Astrocyte (in vitro differentiated cells and primary cell): ENCODE data around the gene F12.

Experiments used
- CTCF ChIP-seq: IDR thresholded peaks from 2 replicates; pipeline ENCODE4 v1.5.1; 2011; ENCODE audit warnings: low read depth, mild to moderate bottlenecking, inconsistent platforms, low read length, moderate library complexity; ENCODE audit not compliant: insufficient read depth
- EZH2 ChIP-seq: IDR thresholded peaks from 2 replicates; pipeline ENCODE4 v1.6.1; 2012; ENCODE audit warnings: mild to moderate bottlenecking, low read length, inconsistent platforms; ENCODE audit not compliant: insufficient read depth

DNA sequence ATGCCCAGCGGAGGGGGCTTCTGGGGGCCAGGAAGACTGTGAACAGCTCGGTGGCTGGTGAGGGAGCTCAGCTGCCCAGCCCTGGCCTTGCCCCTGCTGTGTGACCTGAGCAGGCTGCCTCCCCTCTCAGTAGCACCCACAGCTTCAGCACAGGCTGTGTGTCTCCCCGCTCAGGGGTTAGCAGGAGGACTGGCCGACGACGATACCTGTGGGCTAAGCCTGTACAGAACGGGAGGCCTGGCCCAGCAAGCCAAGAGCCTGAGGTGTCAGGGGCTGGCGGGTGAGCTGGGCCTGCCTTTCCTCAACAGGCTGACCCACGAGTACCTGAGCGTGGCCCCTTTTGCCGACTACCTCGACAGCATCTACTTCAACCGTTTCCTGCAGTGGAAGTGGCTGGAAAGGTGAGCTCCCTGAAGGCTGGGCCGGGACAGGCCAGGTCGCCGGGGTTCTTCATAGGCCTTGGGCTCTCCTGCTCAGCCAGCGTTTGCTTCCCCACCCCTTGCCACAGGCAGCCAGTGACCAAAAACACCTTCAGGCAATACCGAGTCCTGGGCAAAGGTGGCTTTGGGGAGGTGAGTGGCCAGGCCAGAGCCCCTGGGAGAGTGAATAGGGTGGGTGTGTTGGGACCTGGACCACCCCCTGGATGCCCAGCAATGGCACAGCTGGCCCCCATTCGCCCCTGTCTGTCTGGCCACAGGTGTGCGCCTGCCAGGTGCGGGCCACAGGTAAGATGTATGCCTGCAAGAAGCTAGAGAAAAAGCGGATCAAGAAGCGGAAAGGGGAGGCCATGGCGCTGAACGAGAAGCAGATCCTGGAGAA, 23.7 kb upstream of the F12 start:
- TF ChIP-seq EZH2 (no peak), CTCF (no peak)
